Left kidney (tissue), 2 donors: ENCODE results near the gene MIB2. TPM values are rescaled to one million over a fixed set of nuclear protein-coding genes. Genes with fewer than 3 reads are reported as not detected.

ENCODE experiments used
- DNase-seq: peaks from one replicate; pipeline ENCODE4 v3.0.0-alpha.2; 2013
- polyA plus RNA-seq: library from polyadenylated mRNA; unstranded; fragments of 120-200 nt; gene quantifications from one replicate; pipeline ENCODE4 v1.2.1, GENCODE V29; 2013; ENCODE audit not compliant: insufficient read length

MIB2 gene
- polyA plus RNA-seq, 1 donor, result 34.7 TPM

DNA sequence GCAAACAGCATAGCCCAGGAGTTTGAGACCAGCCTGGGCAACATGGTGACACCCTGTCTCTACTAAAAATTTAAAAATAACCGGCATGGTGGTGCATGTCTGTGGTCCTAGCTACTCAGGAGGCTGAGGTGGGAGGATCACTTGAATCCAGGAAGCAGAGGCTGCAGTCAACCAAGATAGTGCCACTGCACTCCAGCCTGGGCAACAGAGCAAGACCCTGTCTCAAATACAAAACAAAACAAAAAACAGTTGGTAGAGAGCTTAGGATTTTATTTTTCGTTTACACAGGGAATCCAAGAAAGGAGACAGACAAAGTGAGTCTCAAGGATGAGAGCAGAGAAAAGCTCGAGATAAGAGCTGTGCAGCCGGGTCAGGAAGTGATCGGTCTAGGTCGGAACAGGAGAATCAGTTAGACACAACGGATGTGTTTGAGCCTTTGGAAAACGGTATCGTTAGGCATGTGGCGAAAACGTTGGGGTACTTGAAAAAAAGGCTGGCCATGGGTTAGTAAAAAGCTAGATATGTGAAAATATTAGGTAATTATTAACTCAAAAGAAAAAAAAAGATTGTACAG lies 1.7 kb upstream of the MIB2 start:
- no peak for DNase-seq

DNA sequence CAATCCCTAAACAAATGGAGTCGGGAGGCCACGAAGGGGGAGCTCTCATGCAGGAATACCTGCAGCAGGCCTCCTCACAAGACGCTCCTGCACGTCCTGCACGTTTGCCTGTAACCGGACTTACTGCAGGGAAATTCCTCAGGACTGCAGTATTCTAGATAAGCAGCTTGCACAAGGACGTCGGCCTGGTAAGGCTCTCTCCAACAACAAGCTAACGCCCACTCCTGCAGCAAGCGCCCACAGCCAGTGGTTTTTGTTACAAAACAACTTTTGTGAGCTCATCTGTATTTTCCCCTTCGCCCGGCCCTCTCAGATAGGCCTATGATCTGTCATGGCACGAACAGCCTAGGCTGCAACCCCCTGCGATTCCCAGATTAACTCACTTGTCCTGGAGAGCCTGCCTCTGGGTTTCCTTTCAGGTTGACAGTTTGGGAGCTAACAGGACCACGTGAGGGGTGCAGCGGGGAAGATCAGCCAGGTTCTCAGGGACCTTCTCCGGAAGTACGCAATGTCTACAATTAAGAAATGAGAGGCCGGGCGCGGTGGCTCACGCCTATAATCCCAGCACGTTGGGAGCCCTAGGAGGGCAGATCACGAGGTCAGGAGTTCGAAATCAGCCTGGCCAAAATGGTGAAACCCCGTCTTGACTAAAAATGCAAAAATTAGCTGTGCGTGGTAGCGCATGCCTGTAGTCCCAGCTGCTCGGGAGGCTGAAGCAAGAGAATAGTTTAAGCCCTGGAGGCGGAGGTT lies 921 bp upstream of the MIB2 start:
- DNase-seq, result no peak

- no peak for DNase-seq
Measured at GRCh38 chr1:1614954-1615255, 395 bp upstream of the MIB2 start.

GRCh38 chr1:1616045-1616790 lies 918 bp downstream of the MIB2 start:
- no peak for DNase-seq

DNA sequence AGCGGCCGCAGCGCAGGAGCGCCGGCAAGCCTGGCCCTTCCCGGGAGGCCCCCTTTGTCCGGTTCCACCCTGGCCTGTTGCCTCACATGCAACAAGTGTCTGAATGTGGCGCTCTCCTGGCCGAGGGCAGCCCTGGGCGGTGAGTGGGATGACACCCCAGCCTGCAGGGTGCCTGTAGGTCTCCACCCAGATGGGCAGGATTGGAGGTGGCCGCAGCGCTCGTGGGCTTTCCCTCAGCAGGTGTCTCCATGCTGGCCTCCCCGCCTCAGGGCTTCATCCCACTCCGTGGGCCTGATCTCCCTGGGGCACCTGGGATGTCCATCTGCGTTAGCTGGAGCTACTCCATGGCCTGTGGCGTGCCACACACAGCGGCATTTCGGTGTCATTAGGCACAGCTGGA lies 1.5 kb downstream of the MIB2 start:
- no peak for DNase-seq

DNA sequence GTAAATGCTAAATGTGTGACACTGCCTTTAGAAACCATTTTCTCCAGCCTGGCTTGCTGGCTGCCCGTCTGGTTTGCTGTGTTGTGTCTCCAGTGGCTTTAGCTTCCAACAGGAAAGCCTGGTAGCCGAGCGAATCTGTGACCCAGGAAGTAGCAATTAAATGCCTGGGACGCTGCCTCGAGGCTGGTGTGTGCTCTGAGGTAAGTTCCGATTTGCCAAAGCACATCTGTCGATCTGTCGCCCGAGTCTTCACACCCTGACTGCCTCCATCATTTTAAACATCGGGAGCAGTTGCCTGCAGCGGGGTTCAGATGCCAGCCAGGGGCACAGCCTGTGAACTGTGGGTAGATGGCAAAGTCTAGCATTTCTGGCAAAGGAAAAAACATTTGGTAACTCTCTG lies 2.2 kb downstream of the MIB2 start:
- DNase-seq, result no peak

- no peak for DNase-seq
Measured at GRCh38 chr1:1617925-1618324, 2.6 kb downstream of the MIB2 start.

DNA sequence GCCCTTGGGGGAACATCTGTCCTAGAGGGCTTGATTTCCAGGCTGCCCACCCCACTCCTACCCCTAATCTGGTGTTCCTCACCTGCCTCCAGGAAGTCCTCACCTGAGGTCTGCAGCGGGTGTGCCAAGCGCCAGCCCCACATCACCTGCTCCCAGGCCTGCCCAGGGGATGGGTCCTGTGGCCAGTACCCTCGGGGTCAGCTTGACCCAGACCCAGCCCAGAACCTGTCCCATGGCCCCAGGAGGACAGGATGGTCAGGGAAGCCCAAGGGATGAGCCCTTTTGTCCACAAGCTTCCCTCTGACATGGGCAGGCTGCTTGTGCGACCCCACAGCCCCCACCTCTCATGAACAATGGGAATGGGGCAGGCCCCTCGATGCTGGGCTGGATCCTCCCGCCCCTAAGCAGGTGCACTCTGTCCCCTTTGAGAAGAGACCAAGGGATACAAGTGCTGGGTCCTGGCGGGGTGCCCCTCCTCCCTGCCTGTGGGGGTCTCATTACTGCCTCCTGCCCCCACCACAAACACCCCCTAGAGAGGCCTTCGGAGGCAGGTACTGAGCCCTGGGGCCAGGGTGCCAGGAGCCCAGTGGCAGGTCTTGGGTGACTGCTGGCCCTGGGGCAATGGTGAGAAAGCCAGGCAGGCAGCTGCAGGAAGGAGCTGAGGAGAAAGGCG lies 3.2 kb downstream of the MIB2 start:
- no peak for DNase-seq

GRCh38 chr1:1619917-1620361 lies 4.6 kb downstream of the MIB2 start:
- no peak for DNase-seq

DNA sequence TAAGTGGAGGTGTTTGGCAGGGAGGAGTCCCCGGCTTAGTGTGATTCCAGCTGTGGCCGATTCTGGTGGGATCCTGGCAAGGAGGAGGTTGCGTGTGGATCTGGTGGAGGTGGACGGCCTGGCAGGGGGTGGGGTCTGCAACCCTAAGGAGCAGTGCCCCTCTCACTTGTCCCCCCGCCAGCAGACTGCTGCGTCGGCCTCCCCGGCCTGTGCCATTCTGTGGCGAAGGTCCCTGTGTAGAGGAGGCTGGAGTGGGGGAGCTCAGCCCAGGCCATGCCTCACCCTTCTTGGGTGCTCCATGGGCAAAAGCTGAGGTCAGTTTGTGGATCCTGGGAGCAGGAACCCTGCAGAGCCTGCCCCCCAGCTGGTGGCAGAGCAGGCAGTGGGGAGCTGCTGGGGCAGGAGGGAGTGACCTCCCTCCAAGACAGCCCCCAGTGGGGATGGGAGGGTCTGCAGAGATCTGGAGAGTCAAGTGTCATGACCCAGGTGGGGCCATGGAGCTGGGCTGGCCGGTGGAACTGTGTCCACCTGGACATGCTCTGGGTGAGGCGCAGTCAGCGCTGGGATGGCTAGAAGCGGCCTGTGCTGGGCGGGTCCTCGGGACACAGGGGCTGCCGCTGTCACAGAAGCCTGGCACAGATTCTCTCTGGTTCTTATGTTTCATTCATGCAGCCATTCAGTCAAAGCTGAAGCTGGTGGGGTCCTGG lies 5.3 kb downstream of the MIB2 start:
- DNase-seq, result no peak

DNA sequence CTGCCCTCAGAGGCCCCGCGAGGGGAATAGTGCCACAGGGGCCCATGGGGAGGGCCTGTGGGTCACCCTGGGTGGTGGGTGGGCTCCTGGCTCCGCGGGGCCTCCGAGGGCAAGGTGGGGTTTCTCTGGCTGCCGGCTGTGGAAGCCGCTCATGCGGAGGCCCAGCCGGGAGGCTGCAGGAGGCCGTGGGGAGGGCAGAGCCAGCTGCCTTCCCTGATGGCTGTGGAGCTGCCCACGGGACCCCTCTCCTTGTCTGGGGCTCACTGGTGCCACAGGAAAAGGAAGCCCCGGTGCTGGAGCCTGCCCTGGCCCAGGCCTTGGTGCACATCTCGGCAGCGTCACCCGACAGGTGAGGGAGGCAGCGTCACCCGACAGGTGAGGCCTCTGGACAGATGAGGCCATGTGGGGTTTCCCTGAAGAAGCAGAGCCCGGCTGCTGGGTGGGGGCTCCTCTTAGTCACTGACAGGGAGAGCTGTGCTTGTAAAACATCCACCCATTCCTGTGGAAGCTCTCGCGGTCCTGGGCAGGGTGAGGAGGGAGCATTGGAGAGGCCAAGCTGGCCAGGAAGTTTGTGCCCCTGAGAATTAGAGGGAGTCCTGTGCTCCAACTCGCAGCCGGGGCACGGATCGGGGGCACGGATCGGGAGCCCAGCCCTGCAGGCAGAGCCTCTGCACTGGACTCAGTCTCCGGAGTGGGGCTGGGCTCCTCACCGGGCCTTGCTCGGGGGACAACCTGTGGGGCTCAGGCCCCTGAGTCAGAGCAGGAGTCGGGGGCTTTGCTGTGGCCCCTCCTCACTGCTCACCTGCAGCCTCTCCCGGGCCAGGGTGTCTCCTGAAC lies 6.1 kb downstream of the MIB2 start:
- DNase-seq, result no peak

GRCh38 chr1:1622010-1622787 lies 6.9 kb downstream of the MIB2 start:
- no peak for DNase-seq

GRCh38 chr1:1622788-1623094 lies 7.4 kb downstream of the MIB2 start:
- DNase-seq, result no peak

DNA sequence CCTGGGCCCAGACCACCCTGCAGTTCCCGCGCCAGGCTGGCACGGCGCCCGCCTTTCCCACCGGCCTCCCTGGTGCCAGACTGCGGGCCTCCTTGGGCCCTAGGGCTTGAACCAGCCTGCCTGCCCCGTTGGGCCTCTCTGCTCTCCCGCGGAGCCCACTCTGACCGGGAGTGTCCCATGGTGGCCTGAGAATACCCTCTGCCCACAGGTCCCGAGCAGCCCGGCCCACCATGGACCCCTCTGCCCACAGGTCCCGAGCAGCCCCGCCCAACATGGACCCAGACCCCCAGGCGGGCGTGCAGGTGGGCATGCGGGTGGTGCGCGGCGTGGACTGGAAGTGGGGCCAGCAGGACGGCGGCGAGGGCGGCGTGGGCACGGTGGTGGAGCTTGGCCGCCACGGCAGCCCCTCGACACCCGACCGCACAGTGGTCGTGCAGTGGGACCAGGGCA lies 7.9 kb downstream of the MIB2 start:
- no peak for DNase-seq

DNA sequence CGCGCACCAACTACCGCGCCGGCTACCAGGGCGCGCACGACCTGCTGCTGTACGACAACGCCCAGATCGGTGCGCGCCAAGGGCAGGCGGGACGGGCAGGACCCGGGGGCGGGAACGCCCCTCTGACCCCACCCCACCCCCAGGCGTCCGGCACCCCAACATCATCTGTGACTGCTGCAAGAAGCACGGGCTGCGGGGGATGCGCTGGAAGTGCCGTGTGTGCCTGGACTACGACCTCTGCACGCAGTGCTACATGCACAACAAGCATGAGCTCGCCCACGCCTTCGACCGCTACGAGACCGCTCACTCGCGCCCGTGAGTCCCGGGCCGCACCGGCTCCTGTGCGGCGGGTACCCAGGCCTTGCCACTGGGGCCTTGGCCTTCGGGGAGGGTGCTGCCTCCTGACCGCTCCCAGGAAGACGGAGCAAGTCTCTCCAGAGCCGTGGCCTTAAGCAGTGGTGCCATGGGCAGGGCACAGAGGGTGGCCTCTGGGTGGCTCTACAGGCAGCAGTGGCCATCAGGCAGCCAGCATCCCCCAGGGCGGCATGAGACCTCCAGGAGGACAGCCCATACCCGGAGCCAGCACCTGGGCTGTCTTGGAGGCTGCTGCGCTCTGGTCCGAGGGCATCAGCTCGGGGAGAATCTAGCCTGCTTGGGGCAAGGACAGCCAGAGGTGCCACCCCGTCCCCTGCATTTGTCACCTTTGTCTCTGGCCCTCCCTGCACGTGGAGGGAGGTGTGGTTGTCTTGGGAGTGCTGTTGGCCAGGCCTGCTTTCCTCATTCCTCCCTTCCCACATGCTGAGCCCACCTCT lies 8.5 kb downstream of the MIB2 start:
- DNase-seq, result no peak

DNA sequence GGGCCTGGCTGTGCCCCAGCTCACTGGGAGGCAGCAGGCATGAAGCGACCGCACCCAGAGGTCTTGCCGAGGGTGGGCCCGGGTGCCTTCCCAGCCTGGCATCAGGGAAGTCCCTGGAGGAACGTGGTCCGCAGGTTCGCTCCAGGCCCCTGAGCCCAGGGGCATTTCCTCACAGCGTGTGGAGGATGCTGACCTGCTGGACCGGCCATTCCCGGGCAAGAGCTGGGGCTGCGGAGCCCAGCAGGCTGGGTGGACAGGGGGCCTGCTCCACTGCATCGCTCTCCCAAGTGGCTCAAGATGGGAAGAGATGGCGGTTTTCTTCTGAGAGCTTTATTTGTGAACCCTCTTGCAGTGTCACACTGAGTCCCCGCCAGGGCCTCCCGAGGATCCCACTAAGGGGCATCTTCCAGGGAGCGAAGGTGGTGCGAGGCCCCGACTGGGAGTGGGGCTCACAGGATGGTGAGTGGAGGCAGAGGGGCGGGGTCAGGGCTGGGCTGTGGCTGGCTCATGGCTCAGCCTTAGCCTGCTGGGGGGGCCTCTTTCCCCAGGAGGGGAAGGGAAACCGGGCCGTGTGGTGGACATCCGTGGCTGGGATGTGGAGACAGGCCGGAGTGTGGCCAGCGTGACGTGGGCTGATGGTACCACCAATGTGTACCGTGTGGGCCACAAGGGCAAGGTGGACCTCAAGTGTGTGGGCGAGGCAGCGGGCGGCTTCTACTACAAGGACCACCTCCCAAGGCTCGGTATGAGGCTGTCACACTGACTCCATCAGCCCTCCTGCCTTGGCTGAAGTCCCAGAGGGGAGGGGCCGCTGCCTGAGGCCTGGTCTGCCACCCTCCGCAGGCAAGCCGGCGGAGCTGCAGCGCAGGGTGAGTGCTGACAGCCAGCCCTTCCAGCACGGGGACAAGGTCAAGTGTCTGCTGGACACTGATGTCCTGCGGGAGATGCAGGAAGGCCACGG lies 9.4 kb downstream of the MIB2 start:
- no peak for DNase-seq

- DNase-seq, result no peak
Measured at GRCh38 chr1:1625404-1625775, 10.1 kb downstream of the MIB2 start.

- DNase-seq, result no peak
Measured at GRCh38 chr1:1625824-1626206, 10.5 kb downstream of the MIB2 start.
